Lung (tissue), 12 donors: ENCODE data around the gene SUPT3H. TPM values are rescaled to one million over a fixed set of nuclear protein-coding genes. Genes with fewer than 3 reads are reported as not detected.

Experiments
- ATAC-seq: fragments of 200-7000 bp; cut with Tn5 transposase; one replicate; pipeline ENCODE4 v1.9.1; 2020; ENCODE audit warnings: moderate number of reproducible peaks; ENCODE audit not compliant: insufficient read depth, low FRiP score
- DNase-seq, 3 donors: peaks; one replicate each; pipeline ENCODE4 v3.0.0-alpha.2; 2013 to 2017
- H3K27ac ChIP-seq, 2 donors: one replicate each; pipeline ENCODE4 v1.5.1; 2013; ENCODE audit warnings: mild to moderate bottlenecking in 2 of 2, moderate library complexity in 2 of 2, control low read depth in 1 of 2, inconsistent platforms in 1 of 2, low read depth in 1 of 2, low read length in 1 of 2
- H3K27me3 ChIP-seq, 3 donors: one replicate each; pipeline ENCODE4 v1.5.1; 2013; ENCODE audit warnings: low read length in 2 of 3; ENCODE audit not compliant: control insufficient read depth in 3 of 3, insufficient read depth in 3 of 3
- H3K36me3 ChIP-seq, 4 donors: one replicate each; pipeline ENCODE4 v1.5.1; 2013; ENCODE audit warnings: low read length in 4 of 4, mild to moderate bottlenecking in 1 of 4, moderate library complexity in 1 of 4; ENCODE audit not compliant: control insufficient read depth in 4 of 4, insufficient read depth in 4 of 4
- H3K4me1 ChIP-seq, 5 donors: one replicate each; pipeline ENCODE4 v1.5.1; 2013; ENCODE audit warnings: low read length in 5 of 5, mild to moderate bottlenecking in 2 of 5, moderate library complexity in 1 of 5; ENCODE audit not compliant: control insufficient read depth in 5 of 5, insufficient read depth in 5 of 5
- H3K4me3 ChIP-seq: one replicate; pipeline ENCODE4 v1.5.1; 2013; ENCODE audit warnings: mild to moderate bottlenecking, control low read depth, moderate library complexity
- H3K9ac ChIP-seq, 2 donors: one replicate each; pipeline ENCODE4 v1.5.1; 2013; ENCODE audit warnings: low read length in 2 of 2, control low read depth in 1 of 2; ENCODE audit not compliant: insufficient read depth in 1 of 2
- H3K9me3 ChIP-seq, 4 donors: one replicate each; pipeline ENCODE4 v1.5.1; 2013; ENCODE audit warnings: low read length in 3 of 4, mild to moderate bottlenecking in 1 of 4, moderate library complexity in 1 of 4; ENCODE audit not compliant: control insufficient read depth in 4 of 4, insufficient read depth in 3 of 4
- WGBS, 2 donors: extraction: QIAGEN DNeasy Blood & Tissue Kit; methylation state at CpG; one replicate each; pipeline ENCODE4 v1.1.7; 2013; 5-methylcytosine and 5-hydroxymethylcytosine counted together
- polyA plus RNA-seq, 2 donors: library from polyadenylated mRNA; stranded (reverse); fragments of 200-250 nt; gene quantifications; one replicate each; pipeline ENCODE4 v1.2.1, GENCODE V29; 2013
- total RNA-seq, 2 donors: library from RNA; depleted of rRNA in 1 of 2; stranded (reverse); fragments of >200 nt in 1 of 2; gene quantifications; one replicate each; pipeline ENCODE4 v1.2.1, GENCODE V29; 2014 to 2021
- TF ChIP-seq, protein P1 (sequence below): IDR thresholded peaks from 2 replicates; pipeline ENCODE4 v1.5.1; 2012; ENCODE audit warnings: mild to moderate bottlenecking; ENCODE audit errors: control extremely low read depth, extremely low read depth
- donor health status: control.
- donor health status: control.
- donor health status: Bipolar disorder and iron deficiency.
- donor health status: healthy.
- donor health status: DM: yes; HTN: yes; CAD: no.

The SUPT3H gene
- total and polyA plus RNA-seq, 4 donors = 5.2 to 17.4 (median 8.2) TPM

DNA sequence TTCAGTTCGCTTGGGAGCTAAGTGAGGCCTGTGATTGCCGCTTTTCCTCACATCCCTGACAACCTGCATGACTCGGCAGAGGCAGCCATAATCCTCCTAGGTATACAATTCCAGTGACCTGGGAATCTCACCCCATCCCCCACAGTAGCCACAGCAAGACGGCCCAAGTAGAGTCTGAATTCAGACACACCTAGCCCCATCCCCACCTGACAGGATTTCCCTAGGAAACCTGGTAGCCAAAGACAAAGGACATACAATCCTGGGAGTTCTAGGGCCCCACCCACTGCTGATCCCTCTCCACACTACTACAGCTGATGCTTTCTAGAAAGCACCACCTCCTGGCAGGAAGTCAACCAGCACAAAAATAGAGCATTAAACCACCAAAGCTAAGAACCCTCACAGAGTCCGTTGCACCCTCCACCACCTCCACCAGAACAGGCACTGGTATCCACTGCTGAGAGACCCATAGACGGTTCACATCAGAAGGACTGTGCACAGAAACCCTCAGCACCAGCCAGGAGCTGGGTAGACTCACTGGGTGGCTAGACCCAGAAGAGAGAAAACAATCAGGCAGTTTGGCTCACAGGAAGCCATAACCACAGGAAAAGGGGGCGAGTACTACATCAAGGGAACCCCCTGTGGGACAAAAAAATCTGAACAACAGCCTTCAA is 67.5 kb downstream of the SUPT3H start:
- DNase-seq = no peak
- no peak for ATAC-seq

DNA sequence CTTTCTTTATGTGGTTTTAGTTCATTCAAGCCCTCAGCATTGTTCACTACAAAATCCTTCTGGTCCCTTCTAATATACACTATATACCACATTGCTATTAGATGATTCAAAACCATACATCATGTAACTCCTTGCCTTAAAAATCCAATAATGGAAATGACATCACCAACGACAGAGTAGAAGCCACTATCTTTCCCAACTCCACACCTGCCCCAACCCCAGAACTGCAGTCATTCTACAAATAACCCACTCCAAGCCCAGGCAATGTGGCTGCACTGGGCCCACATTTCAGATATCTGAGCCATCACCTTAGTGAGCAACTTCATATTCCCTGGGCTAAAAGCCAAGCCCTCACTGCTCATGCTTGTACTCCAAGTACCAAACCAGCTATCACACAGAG is 72.2 kb downstream of the SUPT3H start:
- WGBS, 2 donors = 85 to 87% methylated on average over 1 of the region's 1 CpG
- no peak for ATAC-seq
- no peaks in the 10 kb centered on the region for H3K36me3 ChIP-seq

More for the DNA sequence above, 67.5 kb downstream of the SUPT3H start:
- Histone ChIP-seq H3K27me3 (no peaks in the 10 kb centered on the region), H3K9me3 (peaks cover 0 to 2% (median 0%) of the 10 kb centered on the region in 4 donors), H3K9ac (no peak overlapping the region), H3K4me1 (no peaks in the 10 kb centered on the region), H3K27ac (no peak overlapping the region), H3K4me3 (no peak overlapping the region), H3K36me3 (no peaks in the 10 kb centered on the region)
- 61 to 77% methylated on average over 7 of the region's 7 CpGs for WGBS, 2 donors
- TF ChIP-seq, protein P1, sequence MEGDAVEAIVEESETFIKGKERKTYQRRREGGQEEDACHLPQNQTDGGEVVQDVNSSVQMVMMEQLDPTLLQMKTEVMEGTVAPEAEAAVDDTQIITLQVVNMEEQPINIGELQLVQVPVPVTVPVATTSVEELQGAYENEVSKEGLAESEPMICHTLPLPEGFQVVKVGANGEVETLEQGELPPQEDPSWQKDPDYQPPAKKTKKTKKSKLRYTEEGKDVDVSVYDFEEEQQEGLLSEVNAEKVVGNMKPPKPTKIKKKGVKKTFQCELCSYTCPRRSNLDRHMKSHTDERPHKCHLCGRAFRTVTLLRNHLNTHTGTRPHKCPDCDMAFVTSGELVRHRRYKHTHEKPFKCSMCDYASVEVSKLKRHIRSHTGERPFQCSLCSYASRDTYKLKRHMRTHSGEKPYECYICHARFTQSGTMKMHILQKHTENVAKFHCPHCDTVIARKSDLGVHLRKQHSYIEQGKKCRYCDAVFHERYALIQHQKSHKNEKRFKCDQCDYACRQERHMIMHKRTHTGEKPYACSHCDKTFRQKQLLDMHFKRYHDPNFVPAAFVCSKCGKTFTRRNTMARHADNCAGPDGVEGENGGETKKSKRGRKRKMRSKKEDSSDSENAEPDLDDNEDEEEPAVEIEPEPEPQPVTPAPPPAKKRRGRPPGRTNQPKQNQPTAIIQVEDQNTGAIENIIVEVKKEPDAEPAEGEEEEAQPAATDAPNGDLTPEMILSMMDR = no peak

DNA sequence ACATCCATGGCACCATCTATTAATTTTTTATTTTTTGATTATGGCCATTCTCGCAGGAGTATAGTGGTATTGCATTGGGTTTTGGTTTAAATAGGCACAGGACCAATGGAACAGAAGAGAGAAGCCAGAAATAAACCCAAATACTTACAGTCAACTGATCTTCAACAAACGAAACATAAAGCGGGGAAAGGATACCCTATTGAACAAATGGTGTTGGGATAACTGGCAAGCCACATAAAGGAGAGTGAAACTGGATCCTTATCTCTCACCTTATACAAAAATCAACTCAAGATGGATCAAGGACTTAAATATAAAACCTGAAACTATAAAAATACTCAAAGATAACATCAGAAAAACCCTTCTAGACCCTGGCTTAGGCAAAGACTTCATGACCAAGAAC is 74.9 kb downstream of the SUPT3H start:
- Histone ChIP-seq H3K36me3 (no peaks in the 10 kb centered on the region), H3K27me3 (no peaks in the 10 kb centered on the region), H3K4me3 (no peak overlapping the region), H3K9me3 (peaks cover 0 to 2% (median 0%) of the 10 kb centered on the region in 4 donors), H3K9ac (no peak overlapping the region), H3K4me1 (no peaks in the 10 kb centered on the region), H3K27ac (no peak overlapping the region)
- no peak for ATAC-seq
- no peak for DNase-seq
- TF ChIP-seq, protein P1 = no peak
- WGBS, 2 donors = 96 to 99% methylated on average over 3 of the region's 3 CpGs

More for the DNA sequence above, 72.2 kb downstream of the SUPT3H start:
- no peak for DNase-seq
- no peak overlapping the region for H3K4me3 ChIP-seq
- TF ChIP-seq, protein P1 = no peak
- H3K4me1 ChIP-seq = no peaks in the 10 kb centered on the region
- no peak overlapping the region for H3K9ac ChIP-seq
- H3K27ac ChIP-seq = no peak overlapping the region
- H3K9me3 ChIP-seq = peaks cover 0 to 2% (median 0%) of the 10 kb centered on the region in 4 donors
- no peaks in the 10 kb centered on the region for H3K27me3 ChIP-seq
